GM18868 (cell line): ENCODE measurements around the gene TLR7.

Source experiments
- ATAC-seq: cut with Tn5 transposase; IDR thresholded peaks from one replicate; pipeline ENCODE4 v1.9.1; 2021; ENCODE audit warnings: mild to moderate bottlenecking, moderate library complexity; ENCODE audit not compliant: unreplicated experiment

TLR7 gene

DNA sequence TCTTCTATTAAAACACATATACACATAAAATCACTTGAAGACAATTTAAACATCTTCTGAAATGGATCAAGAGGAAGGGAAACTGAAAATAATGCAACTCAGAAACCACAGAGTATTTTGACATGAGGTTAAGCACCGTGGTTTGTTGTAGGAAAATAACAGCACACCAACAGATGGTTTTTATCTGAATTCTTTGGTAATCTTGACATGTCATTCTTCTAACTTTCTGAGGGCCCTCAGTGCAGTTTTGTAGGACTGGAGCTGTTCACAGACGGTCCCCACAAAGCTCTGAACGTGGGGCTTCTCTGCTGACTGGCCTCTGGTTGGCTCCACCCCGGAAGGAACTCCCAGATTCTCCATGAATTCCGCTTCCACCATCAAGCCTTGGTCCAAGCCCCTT lies 23.6 kb downstream of the TLR7 start:
- peak; percentile 71 for ATAC-seq

DNA sequence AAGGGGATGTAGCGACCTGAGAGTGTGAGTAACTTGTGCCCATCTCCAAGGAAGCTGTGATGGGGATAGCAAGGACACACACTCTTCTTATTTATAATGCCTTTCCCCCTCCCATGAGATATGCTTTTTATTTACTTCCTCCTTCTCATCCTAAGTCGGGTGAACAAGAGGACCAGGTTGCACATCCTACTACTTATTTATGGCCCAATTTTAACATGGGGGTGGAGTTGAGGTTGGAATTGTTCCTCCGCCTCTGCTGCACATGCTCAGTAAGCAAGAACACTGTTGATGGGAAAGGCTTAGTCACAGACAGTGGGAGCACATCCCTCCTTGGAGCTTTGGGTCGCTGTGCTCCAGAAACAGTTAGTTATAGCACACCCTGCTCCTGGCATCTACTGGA lies 24.3 kb downstream of the TLR7 start:
- ATAC-seq = no peak

DNA sequence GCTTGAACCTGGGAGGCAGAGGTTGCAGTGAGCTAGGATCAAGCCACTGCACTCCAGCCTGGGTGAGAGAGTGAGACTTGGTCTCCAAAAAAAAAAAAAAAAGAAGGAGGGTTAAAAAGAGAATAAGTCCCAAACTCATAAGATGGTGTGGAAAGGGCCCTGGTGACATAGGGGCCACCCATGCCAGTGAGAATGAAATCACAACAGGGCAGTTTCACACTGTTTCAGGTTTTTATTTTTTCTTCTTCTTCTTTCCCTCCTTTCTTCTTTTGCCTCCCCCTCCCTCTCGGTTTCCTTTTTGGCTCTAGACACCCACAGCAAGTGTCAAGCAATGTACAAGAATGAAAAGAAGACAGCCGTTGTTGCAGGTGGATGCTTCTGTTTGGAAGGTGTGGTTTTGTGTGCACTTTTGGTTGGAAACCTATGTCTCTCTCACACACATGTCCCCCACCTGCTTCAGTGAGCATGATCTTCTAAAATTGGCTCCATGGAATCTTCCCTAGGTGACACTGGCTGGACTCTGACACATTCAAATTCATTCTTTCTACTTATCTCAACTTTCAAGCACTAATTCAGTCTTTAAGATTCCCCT lies 25.1 kb downstream of the TLR7 start:
- ATAC-seq = peak; percentile 48

DNA sequence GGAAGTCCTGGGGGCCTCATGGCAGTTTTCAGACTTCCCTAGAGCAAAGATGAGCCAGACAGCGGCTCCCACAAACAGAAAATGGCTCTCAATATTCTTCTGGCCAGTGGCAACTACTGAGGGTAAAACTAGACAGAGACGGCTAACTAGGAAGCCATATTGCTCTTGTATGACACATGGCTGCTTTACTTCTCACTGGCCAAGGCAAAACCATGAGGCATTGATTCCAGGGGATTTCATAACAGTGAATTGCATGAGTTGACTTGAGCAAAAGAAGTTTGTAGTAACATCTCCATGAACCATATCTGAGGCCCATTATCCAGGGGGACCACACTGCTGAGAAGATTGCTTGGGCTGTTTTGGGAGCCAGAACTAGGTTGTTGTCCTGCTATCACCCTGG lies 25.8 kb downstream of the TLR7 start:
- ATAC-seq = no peak

DNA sequence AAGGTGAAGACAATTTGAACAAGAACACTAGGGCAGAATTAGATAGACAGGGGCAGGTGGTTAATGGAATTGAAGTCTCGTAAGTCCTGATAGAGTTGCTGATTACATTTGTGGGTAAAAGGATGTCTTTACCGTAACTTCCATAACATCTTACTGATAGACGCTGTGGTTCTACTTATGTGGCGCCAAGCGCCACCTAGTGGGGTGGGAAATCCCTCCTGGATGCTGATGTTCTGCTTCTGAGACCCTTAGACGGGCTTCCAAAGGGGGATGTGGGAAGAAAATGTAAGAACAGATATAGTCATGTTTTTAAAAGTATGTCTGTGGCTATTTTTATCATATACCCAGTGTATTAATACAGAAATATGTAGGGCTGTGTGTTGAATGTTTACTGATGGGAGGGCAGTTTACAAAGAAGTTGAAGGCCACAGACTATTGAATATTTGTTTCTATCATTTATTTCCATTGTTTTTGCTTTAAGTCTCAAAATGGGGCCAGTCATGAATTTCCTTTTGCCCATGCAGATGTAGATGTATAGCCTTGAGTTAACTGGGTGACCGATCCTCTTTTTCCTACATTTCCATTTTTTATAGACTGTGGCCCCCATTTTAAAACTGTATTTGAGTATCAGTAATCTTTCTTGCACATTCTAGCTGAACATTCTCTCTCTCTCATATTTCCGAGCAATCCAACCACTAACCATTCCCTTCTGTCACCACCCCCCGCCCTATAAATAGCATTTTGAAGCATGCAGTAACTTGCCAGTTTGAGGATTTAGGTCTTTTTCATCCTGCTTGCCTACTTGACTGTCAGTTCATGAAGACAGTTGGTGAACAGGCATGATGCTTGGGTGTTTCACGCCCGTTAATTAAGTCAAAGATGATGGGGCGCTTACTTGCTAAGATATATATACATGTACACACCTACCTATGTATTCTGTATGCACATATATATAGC lies 27.5 kb downstream of the TLR7 start:
- ATAC-seq = no peak

DNA sequence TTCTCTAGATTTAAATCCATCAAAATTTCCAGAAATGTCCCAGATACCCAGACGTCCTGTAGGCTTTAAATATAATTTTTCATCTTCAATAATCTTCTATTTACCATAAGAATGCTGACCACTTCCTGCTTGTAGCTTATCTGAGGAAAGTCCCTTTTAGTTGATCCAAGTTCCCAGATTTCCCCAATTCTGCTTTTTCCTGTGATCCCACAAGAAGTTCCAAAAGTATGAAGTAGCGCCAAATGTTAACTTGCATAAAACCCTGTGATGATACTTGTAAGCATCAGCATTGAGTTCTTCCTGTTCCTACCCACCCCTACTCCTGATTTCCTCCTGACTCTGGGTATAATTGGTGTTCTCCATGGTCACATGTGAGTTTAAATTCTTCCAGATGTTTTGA lies 29.0 kb downstream of the TLR7 start:
- no peak for ATAC-seq

DNA sequence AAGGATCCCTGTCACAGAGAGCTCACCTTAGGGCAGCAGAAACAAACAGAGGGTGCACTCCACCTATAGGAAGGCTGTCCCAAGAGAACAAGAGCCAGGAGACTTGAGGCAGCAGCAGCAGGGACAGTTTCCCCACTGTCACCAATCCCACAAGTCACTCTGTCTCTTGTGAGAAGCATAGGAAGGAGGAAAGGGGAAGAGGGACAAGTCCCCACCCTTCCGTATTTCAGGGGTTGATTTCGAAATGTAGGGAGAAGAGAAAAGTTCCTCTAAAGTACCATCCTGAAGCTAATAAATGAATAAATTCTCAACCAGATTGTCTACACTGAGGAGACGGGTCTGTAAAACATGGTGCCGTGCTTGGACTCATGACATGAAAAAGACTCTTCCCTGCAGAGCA lies 30.1 kb downstream of the TLR7 start:
- ATAC-seq = no peak

DNA sequence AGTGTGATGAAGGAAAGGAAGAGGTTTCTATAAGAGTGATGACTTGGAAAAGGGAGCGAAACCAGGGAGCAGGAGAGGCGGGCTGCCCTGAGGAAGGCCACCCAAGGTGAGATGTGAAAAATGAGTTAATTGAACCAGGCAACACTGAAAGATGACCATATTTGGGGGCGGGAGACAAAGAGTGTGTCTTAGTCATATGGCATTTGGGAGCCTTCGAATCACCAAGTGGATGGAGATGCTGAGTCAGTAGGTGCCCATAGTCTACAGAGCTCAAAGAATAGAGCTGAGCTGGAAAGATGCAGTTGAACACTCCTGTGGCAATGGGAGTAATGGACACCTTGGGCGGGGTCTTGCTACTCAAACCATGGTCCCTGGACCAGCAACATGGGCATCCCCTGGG lies 31.2 kb downstream of the TLR7 start:
- ATAC-seq = no peak

DNA sequence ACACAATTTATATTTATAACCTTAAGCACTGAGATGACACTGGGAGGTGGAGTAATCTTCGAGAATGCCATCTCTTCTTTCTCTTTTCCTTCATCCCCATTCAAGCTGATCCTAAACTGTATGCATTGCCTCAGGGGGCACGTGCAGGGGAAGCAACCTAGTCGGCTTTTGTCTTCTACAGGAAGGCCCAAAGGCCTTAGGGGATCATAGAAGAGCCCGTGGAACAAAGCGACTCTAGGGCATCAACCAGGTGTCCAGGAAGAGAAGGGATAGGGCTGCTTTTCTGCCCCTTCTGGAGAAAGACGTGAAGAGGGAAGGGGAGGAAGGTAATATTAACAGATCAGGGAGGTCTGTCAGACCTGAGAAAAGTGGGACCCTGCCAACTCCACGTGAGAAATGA lies 32.6 kb downstream of the TLR7 start:
- ATAC-seq = no peak

DNA sequence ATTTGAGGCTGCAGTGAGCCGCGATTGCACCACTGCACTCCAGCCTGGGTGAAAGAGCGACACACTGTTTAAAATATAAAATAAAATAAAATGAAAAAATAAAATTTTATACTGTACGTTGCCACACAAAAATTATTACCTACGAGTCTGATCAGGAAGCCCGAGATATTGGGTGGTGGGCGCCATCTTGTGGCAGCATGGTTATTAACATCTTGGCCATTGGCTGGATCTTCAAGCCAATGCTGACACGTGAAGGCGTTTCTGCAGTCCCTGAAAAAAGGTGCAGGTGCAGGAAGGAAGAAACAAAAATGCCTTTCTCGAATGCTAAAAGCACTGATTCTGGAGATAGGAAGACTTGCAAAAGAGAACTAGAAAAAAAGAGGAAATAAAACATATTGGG lies 34.6 kb downstream of the TLR7 start:
- no peak for ATAC-seq

DNA sequence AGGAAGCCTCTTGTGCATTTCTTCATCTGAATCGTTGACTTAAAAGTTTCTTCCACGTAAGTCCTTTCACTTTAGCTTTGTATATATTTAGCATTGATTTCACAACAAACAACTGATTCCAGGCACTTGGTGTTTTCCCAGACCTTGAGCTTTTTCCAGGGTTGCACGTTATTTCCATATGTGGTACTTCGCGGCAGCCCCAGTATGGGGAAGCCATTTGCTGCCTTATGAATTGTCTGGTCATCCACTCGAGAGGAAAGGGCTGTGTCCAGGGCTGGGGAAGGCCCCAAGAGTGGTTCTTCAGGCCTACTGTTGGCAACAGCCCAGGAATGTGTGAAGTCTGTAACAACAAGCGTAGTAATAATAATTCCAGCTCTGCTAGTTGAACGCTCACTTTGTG lies 36.8 kb downstream of the TLR7 start:
- no peak for ATAC-seq

DNA sequence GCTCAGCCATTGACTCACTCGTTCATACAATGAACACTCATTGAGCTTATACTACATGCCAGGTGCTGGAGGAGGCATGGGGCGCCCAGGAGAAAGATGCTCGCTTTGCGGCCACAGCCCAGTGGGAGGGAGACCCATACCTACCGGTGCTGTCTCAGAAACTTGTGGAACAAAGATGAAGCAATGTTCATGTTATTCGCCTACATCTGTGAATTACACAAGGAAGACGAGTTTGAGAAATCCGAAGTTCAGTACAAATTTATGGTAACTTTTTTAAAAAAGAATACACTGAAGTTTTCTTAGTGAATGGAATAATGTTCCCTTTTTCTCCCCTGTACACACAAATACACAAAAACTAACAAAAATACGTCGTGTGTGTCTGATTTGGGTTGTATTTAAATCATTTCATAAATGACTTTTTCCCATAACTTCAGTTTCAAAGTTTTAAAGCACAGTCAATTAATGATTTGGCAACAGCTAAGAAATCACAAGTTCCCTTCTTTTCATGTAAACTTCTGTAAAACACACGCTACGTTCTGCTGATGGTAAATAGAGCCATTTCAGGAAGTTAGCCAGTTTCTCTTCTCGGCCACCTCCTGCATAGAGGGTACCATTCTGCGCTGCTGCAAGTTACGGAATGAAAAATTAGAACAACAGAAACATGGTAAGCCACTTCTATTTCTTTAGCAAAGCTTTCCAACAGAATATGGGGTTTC lies 39.3 kb downstream of the TLR7 start, which contains the start of gene TLR8:
Gene TLR8 (plus strand): TSS at position 575 of the 716 bp plus-strand sequence. CDS start 87 bp downstream, at position 662.
- no peak for ATAC-seq

DNA sequence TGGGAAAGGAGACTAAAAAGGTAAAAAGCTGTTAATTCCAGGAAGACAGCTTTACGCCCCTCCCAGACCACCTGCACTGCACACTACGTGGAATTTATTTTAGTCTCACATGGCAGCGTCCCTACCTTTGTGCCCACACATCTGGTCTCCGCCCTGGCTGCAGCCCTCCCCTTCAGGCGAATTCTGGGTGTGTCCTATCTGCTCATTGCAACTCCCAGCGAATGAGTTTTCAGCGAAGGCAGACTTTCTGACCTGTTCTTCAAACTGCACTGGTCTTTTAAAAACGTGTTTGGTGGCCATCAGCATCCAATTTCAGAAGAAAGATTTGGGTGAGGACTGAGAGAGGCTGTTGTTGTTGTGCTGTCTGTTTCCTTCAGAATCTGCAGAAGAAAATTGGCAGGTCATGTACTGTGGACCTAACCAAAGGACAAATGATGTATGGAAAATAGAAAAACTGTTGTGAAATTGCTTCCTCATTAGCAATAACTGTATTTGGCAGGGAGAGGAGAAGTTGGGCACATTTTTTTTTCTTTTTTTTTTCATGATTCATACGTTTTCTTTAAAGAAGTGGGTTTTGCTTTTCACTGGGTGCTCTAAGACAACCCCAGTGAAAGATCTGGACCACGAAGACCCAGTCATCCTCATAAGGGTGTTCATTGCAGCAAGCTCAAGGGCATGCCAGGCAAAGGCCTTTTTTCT lies 43.7 kb downstream of the TLR7 start:
- ATAC-seq = no peak

DNA sequence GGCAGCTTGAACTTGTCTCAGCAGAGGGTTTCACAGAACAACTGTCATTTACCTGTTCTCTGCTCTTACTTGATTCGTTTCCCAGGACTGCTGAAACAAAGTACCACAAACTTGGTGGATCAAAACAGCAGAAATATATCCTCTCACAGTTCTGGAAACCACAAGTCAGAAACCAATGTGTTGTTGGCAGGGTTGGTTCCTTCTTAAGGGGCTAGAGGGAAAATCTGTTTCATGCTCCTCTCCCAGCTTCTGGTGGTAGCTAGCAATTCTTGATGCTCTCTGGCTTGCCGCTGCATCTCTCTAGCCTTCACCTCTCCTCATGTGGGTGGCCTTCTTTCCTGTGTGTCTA lies 44.2 kb downstream of the TLR7 start:
- no peak for ATAC-seq

DNA sequence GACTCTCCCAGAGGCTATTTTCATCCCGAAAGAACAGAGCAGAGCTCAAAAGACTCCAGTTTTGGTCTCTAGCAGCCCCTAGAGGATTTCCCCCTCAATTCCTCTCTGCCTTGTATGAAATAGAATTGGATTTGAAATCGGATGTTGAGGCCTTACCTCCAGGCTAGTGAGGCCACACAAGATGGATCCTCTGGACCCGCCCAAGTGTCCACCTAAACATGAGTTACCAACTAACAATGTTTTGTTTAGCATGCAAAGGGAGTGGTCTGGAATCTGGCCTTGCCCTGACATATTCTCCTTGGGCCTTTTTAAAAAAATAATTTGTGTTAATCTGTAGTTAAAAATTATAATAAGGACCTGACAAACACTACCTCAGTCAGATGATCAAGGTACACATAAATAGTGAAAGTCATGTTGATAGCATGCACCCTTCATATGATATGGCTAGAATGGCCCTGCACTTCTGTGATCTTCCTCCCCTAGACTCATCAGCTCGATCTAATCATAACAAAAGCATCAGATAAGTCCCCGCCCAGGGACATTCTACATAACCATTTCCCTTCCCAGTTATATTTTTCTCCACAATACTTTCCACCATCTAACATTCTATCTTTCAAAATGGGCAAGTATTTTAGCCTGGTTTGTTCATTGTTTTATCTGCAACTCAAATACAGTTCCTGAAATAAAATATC lies 46.1 kb downstream of the TLR7 start:
- ATAC-seq = no peak

DNA sequence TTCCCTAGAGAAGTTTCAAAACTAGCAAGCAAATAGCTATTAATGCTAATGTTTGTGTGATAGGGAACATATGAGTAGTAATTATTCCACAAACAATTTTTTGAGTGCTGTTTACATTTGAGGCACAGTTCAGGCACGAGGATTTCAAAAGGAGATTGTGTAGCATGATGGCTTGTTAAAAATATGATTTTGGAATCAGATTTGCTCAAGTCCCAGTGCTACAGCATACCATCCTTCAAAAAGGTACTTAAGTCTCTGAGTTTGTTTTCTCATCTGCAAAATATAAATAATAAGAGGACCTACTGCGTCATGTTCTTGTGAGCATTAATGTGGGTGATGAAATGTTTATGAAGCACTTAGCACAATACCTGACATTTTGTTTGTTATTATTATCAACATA lies 50.9 kb downstream of the TLR7 start:
- ATAC-seq = no peak

DNA sequence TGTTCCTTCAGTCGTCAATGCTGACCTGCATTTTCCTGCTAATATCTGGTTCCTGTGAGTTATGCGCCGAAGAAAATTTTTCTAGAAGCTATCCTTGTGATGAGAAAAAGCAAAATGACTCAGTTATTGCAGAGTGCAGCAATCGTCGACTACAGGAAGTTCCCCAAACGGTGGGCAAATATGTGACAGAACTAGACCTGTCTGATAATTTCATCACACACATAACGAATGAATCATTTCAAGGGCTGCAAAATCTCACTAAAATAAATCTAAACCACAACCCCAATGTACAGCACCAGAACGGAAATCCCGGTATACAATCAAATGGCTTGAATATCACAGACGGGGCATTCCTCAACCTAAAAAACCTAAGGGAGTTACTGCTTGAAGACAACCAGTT lies 52.2 kb downstream of the TLR7 start:
- ATAC-seq = no peak

DNA sequence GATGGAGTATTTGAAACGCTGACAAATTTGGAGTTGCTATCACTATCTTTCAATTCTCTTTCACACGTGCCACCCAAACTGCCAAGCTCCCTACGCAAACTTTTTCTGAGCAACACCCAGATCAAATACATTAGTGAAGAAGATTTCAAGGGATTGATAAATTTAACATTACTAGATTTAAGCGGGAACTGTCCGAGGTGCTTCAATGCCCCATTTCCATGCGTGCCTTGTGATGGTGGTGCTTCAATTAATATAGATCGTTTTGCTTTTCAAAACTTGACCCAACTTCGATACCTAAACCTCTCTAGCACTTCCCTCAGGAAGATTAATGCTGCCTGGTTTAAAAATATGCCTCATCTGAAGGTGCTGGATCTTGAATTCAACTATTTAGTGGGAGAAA lies 52.7 kb downstream of the TLR7 start:
- ATAC-seq = no peak

DNA sequence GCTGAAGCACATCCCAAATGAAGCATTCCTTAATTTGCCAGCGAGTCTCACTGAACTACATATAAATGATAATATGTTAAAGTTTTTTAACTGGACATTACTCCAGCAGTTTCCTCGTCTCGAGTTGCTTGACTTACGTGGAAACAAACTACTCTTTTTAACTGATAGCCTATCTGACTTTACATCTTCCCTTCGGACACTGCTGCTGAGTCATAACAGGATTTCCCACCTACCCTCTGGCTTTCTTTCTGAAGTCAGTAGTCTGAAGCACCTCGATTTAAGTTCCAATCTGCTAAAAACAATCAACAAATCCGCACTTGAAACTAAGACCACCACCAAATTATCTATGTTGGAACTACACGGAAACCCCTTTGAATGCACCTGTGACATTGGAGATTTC lies 54.1 kb downstream of the TLR7 start:
- ATAC-seq = no peak

DNA sequence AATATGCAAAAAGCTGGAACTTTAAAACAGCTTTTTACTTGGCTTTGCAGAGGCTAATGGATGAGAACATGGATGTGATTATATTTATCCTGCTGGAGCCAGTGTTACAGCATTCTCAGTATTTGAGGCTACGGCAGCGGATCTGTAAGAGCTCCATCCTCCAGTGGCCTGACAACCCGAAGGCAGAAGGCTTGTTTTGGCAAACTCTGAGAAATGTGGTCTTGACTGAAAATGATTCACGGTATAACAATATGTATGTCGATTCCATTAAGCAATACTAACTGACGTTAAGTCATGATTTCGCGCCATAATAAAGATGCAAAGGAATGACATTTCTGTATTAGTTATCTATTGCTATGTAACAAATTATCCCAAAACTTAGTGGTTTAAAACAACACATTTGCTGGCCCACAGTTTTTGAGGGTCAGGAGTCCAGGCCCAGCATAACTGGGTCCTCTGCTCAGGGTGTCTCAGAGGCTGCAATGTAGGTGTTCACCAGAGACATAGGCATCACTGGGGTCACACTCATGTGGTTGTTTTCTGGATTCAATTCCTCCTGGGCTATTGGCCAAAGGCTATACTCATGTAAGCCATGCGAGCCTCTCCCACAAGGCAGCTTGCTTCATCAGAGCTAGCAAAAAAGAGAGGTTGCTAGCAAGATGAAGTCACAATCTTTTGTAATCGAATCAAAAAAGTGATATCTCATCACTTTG lies 55.2 kb downstream of the TLR7 start:
- ATAC-seq = no peak
